ENCODE measurements around the gene QSOX2.

QSOX2 gene

DNA sequence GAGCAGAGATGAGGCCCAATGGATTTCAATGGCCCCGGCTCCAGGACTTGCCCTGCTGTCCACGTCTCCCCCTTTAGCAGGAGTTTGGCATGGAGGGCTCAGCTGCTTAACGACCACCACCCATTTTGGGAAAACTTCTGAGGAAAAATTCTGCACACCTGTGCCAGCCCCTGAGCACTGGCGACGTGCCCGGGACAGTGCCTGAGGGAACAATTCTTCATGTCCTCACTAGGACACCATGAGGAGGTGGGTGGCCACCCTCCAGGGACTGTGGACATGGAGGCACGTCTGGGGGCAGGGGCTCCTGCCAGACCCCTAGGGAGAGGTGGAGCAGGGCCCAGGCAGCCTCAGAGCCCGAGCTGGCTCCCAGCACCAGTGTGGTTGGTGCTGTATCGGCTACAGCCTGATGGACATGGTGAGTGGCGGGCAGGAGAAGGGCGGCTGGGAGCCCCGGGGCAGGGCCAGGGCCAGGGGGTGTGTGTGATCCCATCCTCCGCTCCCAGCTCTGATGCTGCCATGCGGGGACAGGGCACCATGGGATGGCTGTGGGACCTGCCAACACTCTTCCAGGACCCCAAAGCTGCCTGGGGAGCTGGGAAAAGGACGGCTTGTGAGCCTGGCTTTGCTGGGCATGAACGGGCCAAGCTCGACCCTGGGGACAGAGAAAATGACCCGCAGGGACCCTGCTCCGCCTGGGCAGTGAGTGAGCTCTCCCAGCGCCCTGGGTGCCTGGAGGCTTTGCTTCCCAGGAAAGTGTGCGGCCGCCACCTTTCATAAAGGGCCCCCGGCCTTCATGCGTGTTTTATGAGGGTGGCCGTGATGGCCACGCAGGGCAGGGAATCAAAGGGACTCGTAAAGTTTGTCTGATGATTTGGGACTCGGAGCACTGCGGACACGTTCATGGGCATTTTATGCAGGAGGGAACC, 3.6 kb upstream of the QSOX2 start:
- H4K20me1 ChIP-seq (ENCODE audit: insufficient read depth, low read length) = no peaks in the 10 kb centered on the region
- no peaks in the 10 kb centered on the region for H3K9me3 ChIP-seq (ENCODE audit: low read length)
- no peak overlapping the region for H2AFZ ChIP-seq (ENCODE audit: low read length)
- TF ChIP-seq EZH2 (IDR thresholded peaks at IDR 0.05; ENCODE audit: borderline replicate concordance, low read length) = no peak
- TF ChIP-seq, protein P1, sequence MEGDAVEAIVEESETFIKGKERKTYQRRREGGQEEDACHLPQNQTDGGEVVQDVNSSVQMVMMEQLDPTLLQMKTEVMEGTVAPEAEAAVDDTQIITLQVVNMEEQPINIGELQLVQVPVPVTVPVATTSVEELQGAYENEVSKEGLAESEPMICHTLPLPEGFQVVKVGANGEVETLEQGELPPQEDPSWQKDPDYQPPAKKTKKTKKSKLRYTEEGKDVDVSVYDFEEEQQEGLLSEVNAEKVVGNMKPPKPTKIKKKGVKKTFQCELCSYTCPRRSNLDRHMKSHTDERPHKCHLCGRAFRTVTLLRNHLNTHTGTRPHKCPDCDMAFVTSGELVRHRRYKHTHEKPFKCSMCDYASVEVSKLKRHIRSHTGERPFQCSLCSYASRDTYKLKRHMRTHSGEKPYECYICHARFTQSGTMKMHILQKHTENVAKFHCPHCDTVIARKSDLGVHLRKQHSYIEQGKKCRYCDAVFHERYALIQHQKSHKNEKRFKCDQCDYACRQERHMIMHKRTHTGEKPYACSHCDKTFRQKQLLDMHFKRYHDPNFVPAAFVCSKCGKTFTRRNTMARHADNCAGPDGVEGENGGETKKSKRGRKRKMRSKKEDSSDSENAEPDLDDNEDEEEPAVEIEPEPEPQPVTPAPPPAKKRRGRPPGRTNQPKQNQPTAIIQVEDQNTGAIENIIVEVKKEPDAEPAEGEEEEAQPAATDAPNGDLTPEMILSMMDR (IDR thresholded peaks at IDR 0.05; ENCODE audit: low read length) = no peak
- no peak overlapping the region for H3K9ac ChIP-seq (ENCODE audit: low read length)
- peaks cover under 1% of the 10 kb centered on the region for H3K79me2 ChIP-seq (ENCODE audit: insufficient read depth, low read length)
- H3K9me2 ChIP-seq (ENCODE audit: low read depth, low read length) = no peaks in the 10 kb centered on the region
- H3K4me1 ChIP-seq (ENCODE audit: insufficient read depth, low read length, severe bottlenecking) = peaks cover 13% of the 10 kb centered on the region
- 0 out of 2 replicates have a peak, but pooled peaks cover under 1% of the 10 kb centered on the region for H3K36me3 ChIP-seq (ENCODE audit: insufficient read depth, low read length)
- H3F3A ChIP-seq (ENCODE audit: insufficient read depth, low read length) = 0 out of 2 replicates have a peak, but pooled peaks cover 1% of the 10 kb centered on the region
- H3K27me3 ChIP-seq (ENCODE audit: insufficient read depth, low read length) = peaks cover 19% of the 10 kb centered on the region
- no peak overlapping the region for H3K4me2 ChIP-seq (ENCODE audit: low read length)
- no peak overlapping the region for H3K4me3 ChIP-seq (ENCODE audit: low read depth, low read length, poor library complexity, severe bottlenecking)
- H3K27ac ChIP-seq (ENCODE audit: low read depth, low read length, poor library complexity, severe bottlenecking) = no peak overlapping the region

DNA sequence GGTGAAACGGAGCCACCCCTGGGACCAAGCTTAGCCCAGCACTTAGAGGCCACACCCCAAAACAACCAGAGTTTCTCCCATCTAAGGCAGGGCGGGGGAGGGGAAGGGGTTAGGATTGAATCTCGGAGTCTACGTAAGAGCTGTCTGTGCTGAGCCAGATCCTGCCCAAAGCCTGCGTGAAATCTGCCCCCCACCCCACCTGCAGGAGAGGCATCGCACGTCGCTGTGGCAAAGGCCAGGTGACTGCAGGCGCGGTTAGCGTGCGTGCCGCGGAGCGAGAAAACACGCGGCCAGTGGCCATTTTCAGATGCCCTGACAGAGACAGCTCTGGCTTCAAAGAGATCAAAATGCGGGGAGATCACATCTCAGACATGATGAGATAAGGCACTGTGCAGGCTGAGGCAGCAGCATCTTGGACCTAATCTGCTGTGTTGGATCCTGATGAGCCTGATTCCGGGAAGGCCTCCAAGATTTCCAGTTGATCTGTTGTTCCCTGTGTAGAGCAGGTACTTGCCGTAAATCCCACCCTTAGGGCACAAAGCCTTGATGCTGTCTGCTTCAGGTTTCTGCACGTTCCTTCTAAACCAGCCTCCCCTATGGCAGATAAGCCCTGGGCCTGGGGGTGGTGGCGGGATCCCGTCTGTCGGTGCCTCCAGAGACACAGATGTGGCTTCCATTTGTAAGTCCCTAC, 2.5 kb upstream of the QSOX2 start:
- H3K9ac ChIP-seq (ENCODE audit: low read length) = no peak overlapping the region
- H3K4me2 ChIP-seq (ENCODE audit: low read length) = no peak overlapping the region

DNA sequence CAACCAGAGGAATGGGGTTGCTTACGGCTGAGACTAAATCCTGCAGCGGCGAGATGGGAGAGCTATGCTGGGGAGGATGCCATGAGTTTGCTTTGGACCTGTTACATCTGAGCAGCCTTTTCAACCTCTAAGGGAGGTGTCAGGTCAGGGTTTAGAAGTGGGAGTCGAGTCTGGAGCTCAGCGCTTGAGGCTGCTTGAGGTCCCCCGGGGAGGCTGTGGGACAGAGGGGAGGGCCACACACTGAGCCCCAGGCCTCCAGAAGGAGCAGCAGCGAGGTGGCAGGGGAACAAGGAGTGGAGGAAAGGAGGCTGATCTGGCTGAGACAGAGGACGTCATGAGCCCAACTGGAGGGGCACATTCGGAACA, 1.9 kb upstream of the QSOX2 start:
- peaks cover 9% of the 10 kb centered on the region; the same call in 1 of the 2 replicates for H3F3A ChIP-seq (ENCODE audit: insufficient read depth, low read length)
- no peaks in the 10 kb centered on the region for H3K9me3 ChIP-seq (ENCODE audit: low read length)
- no peak overlapping the region for H3K4me2 ChIP-seq (ENCODE audit: low read length)
- peaks cover 16% of the 10 kb centered on the region for H3K79me2 ChIP-seq (ENCODE audit: insufficient read depth, low read length)
- no peak overlapping the region for H3K4me3 ChIP-seq (ENCODE audit: low read depth, low read length, poor library complexity, severe bottlenecking)
- H4K20me1 ChIP-seq (ENCODE audit: insufficient read depth, low read length) = no peaks in the 10 kb centered on the region
- H3K27ac ChIP-seq (ENCODE audit: low read depth, low read length, poor library complexity, severe bottlenecking) = no peak overlapping the region
- no peak overlapping the region for H3K9ac ChIP-seq (ENCODE audit: low read length)
- H3K36me3 ChIP-seq (ENCODE audit: insufficient read depth, low read length) = peaks cover 7% of the 10 kb centered on the region; the same call in 1 of the 2 replicates
- H3K4me1 ChIP-seq (ENCODE audit: insufficient read depth, low read length, severe bottlenecking) = peaks cover 30% of the 10 kb centered on the region
- H3K9me2 ChIP-seq (ENCODE audit: low read depth, low read length) = no peaks in the 10 kb centered on the region
- H3K27me3 ChIP-seq (ENCODE audit: insufficient read depth, low read length) = peaks cover 19% of the 10 kb centered on the region
- no peak overlapping the region for H2AFZ ChIP-seq (ENCODE audit: low read length)
- no peak for TF ChIP-seq EZH2 (IDR thresholded peaks at IDR 0.05; ENCODE audit: borderline replicate concordance, low read length)
- TF ChIP-seq, protein P1 (IDR thresholded peaks at IDR 0.05; ENCODE audit: low read length) = no peak

More for the DNA sequence above, 2.5 kb upstream of the QSOX2 start:
- Histone ChIP-seq H3K36me3 (ENCODE audit: insufficient read depth, low read length) (0 out of 2 replicates have a peak, but pooled peaks cover 4% of the 10 kb centered on the region), H3K9me3 (ENCODE audit: low read length) (no peaks in the 10 kb centered on the region), H3K4me3 (ENCODE audit: low read depth, low read length, poor library complexity, severe bottlenecking) (no peak overlapping the region), H2AFZ (ENCODE audit: low read length) (no peak overlapping the region), H3F3A (ENCODE audit: insufficient read depth, low read length) (peaks cover 8% of the 10 kb centered on the region; the same call in 1 of the 2 replicates), H3K9me2 (ENCODE audit: low read depth, low read length) (no peaks in the 10 kb centered on the region), H4K20me1 (ENCODE audit: insufficient read depth, low read length) (no peaks in the 10 kb centered on the region), H3K27ac (ENCODE audit: low read depth, low read length, poor library complexity, severe bottlenecking) (no peak overlapping the region), H3K27me3 (ENCODE audit: insufficient read depth, low read length) (peaks cover 19% of the 10 kb centered on the region), H3K79me2 (ENCODE audit: insufficient read depth, low read length) (peaks cover 11% of the 10 kb centered on the region), H3K4me1 (ENCODE audit: insufficient read depth, low read length, severe bottlenecking) (peaks cover 24% of the 10 kb centered on the region)
- TF ChIP-seq, protein P1 (IDR thresholded peaks at IDR 0.05; ENCODE audit: low read length) = no peak
- no peak for TF ChIP-seq EZH2 (IDR thresholded peaks at IDR 0.05; ENCODE audit: borderline replicate concordance, low read length)
